Stimulated activated CD4-positive, alpha-beta T cell treated with anti-CD3 and anti-CD28 coated beads, Interleukin-15, amount 100 ng/mL, for 48 hours (primary cell): Measurements from ENCODE around the gene ZNF143.
"Not testable (repeated sequence)": the region's sequence is repeated elsewhere in the genome, so short reads cannot be mapped to it uniquely, and the experiment has no call there.

Experiments used
- DNase-seq, 2 donors: peaks; one replicate each; pipeline ENCODE4 v3.0.0-alpha.2; 2020; ENCODE audit warnings: low read depth in 2 of 2

The ZNF143 gene

GRCh38 chr11:9460322-9461062, at the start of gene ZNF143:
Gene ZNF143, plus strand, starts transcription at chr11:9461012. Its CDS starts 10,297 bp downstream, at chr11:9471309.
- peak; percentile 100 for DNase-seq

- no peak for DNase-seq
These were observed 32.1 kb upstream of the ZNF143 start for GRCh38 chr11:9428706-9429105.

- DNase-seq, result no peak
These were observed 22.2 kb upstream of the ZNF143 start for GRCh38 chr11:9438611-9439010.

DNA sequence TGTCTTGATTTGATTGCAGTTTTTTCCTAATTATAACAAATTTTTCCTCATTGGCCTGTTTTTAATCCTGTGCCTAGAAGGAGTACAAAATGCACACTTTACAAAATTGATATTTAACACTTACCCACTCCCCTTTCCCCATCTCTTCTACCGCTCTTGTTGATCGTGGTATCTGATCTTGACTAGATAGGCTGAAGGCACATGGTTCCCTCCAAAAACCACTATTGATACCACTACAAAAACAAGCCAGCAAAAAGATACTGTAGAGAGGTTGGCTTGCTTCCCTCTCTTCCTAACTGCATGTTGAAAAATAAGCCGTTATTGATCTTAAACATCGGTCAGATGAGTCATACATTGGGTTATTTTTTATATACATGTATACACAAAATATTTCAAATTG, 14.6 kb upstream of the ZNF143 start:
- DNase-seq, result no peak

GRCh38 chr11:9448576-9449352, 12.0 kb upstream of the ZNF143 start:
- no peak for DNase-seq

GRCh38 chr11:9452023-9452422, 8.8 kb upstream of the ZNF143 start:
- DNase-seq, result not testable (repeated sequence)

- DNase-seq, result no peak
These were observed 5.1 kb upstream of the ZNF143 start for GRCh38 chr11:9455722-9456121.

DNA sequence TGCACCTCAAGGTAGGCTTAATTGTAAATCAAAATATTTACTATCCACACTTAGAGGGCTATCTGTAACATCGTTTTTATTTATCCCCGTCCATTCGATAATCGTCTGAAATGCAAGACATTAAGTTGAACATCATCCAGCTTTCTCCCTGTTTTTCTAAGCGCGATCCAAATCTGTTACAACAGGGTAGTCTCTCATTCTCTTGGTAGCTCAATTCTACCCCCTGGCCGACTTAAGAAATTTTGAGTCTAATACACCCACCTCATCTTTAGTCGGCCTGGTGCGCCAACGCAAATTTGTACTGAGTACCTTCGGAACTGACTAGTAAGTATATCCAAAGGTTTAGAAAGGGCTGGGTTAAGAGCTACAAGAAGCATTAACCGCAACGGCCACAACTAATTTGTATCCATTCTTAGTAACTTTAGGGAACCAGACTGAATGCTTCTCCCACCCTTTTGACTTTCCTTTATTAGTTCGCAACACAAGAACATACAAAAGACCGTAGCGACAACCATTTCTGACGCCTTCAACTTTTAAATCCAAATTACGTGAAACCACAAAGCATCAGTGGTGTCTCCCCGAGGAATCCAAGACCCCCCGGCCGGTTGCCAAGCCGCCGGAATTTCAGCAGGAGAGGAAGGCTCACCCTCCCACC, 1.0 kb upstream of the ZNF143 start:
- DNase-seq, result peak in 1 of 2 donors; percentile 15

- peak; percentile 63 to 65 for DNase-seq
These were observed 399 bp downstream of the ZNF143 start for GRCh38 chr11:9461063-9461759.

GRCh38 chr11:9461760-9462134, 935 bp downstream of the ZNF143 start:
- no peak for DNase-seq

DNA sequence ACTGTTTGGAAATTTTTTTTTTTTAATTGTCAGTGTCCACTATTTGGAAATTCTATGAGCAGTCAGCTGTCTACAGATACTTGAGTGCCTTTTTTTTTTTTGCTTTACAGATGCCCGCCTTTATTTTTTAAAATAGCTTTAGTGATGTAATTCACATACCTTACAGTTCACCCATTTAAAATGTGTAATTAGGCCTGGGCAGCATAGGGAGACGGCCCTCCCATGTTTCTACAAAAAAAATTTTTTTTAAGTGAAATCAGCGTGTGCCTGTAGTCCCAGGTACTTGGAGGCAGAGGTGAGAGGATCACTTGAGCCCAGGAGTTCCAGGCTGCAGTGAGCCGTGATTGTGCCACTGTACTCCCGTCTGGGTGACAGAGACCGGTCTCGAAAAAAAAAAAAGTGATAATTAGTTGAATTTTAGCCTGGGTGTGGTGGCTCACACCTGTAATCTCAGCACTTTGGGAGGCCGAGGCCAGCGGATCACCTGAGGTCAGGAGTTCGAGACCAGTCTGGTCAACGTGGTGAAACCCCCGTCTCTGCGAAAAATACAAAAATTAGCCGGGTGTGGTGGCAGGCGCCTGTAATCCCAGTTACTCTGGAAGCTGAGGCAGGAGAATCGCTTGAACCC, 1.5 kb downstream of the ZNF143 start:
- DNase-seq, result no peak

- DNase-seq, result no peak
These were observed 2.2 kb downstream of the ZNF143 start for GRCh38 chr11:9462806-9463537.

- no peak for DNase-seq
These were observed 10.0 kb downstream of the ZNF143 start for GRCh38 chr11:9470765-9471164.

- DNase-seq, result no peak
These were observed 12.6 kb downstream of the ZNF143 start for GRCh38 chr11:9473408-9473807.

- no peak for DNase-seq
These were observed 19.1 kb downstream of the ZNF143 start for GRCh38 chr11:9479899-9480298.

DNA sequence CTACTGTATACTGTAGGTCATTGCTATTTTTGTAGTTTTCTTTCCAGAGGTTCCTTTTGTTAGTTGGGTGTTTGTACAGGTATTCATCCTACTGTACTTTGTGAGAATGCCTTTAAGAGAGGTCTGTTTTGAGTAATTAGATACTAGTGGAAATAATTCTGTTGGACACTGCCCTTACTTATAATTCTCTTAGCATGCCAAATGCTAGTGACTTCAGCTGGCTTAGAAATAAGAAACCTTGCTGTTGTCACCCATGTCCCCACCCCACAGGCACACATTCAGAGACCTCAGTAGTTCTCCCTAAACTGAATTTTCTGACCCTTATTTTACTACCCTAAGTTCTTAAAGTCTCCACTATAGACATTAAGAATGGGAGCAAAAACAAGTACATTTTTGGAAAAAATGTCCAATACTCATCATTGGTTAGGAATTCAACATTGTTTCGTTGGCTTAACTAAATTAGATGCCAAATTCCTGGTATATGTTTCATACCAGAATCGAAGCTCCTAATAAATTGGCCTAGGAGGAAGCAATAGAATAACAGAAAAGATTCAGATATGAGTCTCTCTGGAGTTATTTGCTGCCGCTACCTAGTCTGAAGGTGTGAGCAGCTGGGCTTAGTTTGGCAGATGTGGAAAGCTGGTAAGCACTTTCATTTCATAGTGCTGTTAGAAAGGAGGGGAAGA, 28.4 kb downstream of the ZNF143 start:
- DNase-seq, result no peak

DNA sequence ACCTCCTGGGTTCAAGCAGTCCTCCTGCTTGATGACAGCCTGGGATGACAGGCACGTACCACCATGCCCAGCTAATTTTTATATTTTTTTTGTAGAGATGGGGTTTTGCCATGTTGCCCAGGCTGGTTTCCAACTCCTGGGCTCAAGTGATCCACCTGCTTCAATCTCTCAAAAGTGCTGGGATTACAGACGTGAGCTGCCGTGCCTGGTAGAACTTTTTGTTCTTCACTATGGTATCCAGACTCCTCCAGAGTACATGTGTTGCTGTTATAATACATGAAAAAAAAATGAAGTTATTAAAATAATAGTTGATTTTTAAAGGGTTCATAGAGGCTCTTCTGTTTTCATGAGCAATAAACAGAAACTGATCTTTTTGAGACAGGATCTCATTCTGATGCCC, 29.6 kb downstream of the ZNF143 start:
- DNase-seq, result no peak

- no peak for DNase-seq
These were observed 32.7 kb downstream of the ZNF143 start for GRCh38 chr11:9493492-9493891.

- no peak for DNase-seq
These were observed 33.5 kb downstream of the ZNF143 start for GRCh38 chr11:9494316-9494715.

DNA sequence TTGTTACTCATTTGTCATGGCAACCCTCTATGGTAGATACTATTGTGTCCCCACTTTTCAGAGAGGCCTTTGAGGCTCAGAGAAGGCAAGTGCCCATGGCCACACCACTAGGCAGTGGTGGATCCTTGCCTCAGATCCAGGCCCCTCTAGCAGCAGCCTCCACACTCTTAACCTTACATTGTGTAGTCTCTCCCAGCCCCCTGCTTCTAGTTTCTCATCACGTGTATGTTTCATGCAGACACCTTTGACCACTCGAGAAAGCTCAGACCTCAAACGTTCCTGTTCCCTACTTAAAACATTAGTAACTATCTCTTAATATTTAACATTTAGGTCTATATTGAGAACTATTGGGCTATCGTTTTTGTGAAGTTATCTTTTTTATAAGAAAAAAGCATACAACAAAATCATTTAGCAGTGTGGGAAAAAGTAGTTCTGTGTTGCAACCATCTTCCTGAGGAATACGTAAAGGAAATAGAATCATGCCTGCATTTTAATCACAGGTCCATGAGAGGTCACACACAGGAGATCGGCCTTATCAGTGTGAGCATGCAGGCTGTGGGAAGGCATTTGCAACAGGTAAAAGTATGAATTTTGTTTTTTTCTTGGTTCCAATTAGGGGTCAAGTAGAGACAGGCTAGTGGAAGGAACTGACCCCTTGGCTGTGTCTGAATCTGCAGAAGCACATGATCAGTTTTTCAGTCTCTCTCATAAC, 35.1 kb downstream of the ZNF143 start:
- no peak for DNase-seq
